GM18951 (cell line): Measurements from ENCODE around the gene COPS3.
"Not testable (repeated sequence)": the region's sequence is repeated elsewhere in the genome, so short reads cannot be mapped to it uniquely, and the experiment has no call there.

Source experiments
- POLR2A ChIP-seq: IDR thresholded peaks from 4 replicates; pipeline ENCODE4 v1.6.1; 2011; ENCODE audit warnings: mild to moderate bottlenecking; ENCODE audit not compliant: insufficient read length, insufficient read depth; ENCODE audit errors: extremely low read depth
- in situ Hi-C: fragments of 300-500 bp; cut with MboI; formaldehyde crosslinking; loops from one replicate; pipeline ENCODE4 v1.12.0; 2022; ENCODE audit warnings: low sequenced_read_pairs, mixed read lengths, inconsistent platforms; ENCODE audit not compliant: unreplicated experiment

The COPS3 gene

DNA sequence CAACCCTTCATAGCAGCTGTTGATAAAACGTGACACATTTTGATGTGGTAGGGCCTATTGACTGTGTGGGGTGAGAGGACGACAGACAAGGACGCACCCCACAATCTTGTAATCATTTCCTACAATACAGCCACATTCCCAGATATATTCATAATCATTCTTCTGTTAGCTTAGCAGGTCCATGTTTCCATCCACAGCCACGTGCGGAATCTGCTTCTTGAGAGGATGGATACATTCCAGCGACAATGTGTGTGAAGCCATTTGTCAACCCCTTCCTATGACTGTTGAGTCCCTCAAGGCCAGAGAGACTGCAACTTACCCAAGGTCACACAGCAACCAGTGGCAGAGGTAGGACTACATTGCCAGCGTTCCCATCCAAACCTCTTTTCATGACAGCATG is 8.7 kb upstream of the COPS3 start:
- in situ Hi-C loops = no loop called here
- TF ChIP-seq POLR2A = no peak

DNA sequence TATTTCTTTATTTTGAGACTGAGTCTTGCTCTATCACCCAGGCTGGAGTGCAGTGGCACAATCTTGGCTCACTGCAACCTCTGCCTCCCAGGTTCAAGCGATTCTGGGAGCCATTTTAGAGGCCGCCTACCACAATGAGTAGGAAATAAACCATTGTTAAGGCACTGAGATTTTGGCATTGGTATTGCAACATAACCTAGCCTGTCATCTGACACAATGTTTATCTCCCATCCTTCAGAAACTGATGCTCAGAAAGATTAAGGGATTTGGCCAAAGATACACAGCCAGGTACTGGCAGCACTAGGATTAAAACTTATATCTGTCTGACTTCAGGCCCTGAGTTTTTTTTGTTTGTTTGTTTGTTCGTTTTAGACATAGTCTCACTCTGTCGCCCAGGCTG is 8.0 kb upstream of the COPS3 start:
- no peak for TF ChIP-seq POLR2A
- in situ Hi-C loops = no loop called here

DNA sequence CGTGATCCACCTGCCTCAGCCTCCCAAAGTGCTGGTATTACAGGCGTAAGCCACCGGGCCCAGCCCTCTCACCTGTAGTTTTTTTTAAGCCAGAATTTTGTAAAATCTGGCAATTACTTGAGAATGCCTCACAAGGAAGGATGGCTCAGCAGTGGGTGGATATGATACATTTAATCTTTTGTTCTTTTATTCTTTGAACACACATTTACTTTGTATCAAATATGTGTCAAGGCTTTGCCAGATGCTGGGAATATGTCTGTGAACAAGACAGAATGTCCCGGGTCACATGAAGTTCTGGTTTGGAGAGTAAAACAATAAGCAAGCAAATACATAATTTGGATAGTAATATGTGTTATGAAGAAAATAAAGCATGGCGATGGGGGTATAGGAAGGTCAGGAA is 4.9 kb upstream of the COPS3 start:
- in situ Hi-C loops = no loop called here
- TF ChIP-seq POLR2A = no peak

DNA sequence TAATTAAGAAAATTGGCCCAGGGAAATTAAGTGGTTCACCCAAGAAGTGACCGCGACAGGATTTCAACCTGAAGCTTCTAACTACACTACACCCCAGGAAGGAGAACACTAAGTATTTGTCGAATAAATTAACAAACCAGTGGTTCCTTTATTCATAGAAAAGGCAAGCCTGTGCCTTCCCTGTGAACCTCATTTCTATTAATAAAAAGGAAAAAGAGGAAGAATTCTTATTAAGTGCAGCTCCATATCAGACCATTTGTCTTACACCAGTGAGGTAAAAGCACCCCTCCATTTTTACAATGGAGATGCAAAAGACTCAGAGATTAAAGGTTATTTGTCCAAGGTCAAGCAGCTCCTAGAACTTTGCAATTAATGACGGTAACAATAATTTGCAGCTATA is 1.7 kb downstream of the COPS3 start:
- no peak for TF ChIP-seq POLR2A
- in situ Hi-C loops = no loop called here

DNA sequence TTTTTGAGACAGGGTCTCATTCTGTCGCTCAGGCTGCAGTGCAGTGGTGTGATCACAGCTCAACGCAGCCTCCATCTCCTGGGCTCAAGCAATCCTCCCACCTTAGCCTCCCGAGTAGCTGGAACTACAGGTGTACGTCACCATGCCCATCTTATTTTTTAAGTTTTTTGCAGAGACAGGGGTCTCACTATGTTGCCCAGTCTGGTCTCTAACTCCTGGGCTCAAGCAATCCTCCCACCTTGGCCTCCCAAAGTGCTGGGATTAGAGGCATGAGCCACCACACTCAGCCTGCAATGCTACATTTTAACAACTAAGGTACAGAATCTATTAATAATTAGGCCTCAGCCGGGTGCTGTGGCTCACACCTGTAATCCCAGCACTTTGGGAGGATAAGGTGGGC is 3.6 kb downstream of the COPS3 start:
- in situ Hi-C loops = not testable (repeated sequence)

DNA sequence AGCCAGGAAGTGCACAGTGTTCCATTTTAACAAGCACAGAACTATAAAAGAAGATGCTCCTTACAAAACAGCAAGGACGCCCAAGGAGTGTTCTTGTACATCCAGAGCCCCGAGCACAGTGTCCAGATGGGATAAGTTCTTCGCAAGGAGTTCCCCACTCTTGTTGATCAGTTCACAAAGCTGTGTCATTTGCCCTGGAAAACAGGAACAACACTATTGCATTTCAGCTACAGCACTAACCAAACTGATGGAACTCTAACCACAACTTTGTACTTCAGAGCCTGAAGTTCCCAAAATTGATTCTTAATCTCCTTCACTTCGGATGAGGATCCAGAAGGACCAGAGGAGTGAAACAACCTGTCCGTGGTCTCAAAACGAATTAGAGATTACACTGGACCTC is 5.1 kb downstream of the COPS3 start:
- in situ Hi-C loops = no loop called here
- no peak for TF ChIP-seq POLR2A

DNA sequence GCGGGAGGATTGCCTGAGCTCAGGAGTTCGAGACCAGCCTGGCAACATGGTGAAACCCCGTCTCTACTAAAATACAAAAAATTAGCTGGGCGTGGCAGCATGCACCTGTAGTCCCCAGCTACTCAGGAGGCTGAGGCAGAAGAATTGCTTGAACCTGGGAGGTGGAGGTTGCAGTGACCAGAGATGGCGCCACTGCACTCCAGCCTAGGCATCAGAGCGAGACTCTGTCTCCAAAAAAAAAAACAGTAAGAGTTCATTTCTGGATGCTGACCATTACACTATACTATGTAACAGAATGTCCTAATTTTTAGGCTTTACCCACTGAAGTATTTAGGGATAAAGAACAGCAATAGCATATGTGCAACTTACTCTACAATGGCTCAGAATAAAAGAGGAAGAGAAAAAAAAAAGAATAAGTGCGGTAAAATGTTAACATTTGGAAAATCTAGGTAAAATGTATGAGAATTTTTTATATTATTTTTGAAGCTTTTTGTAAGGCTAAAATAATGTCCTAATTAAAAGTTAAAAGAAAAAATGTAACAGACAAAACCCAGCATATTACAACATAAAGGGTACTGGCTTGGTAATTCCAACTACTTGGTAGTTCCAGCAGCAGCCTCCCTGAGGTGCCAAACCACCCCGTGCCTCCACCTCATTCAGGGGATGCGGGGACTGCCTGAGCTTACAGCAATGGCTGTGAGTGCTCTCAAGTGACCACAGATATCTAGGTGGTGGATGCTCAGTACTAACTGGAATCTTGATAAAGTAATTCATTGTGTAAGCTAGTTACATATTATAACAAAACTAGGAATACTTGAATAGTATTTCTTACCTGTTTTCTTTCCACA is 10.9 kb downstream of the COPS3 start:
- in situ Hi-C loops = no loop called here
- TF ChIP-seq POLR2A = no peak

DNA sequence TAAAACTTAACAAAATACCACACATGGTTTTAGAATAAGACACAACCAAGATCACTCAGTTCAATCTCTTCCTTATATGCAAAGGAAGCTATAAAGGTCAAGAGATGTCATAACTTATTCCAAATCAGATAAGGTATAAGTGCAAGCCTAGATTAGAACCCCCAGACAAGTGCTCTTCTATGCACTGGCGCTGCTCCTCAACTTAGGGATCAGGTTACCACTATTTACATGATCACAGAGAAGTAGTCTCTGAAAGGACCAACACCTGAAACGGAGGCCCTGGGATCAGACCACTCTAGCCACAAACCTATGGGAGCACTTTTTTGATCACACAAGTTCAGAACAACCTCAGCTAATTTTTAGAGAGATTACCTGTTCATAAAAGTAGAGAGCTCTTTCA is 16.6 kb downstream of the COPS3 start:
- no peak for TF ChIP-seq POLR2A
- in situ Hi-C loops = no loop called here

DNA sequence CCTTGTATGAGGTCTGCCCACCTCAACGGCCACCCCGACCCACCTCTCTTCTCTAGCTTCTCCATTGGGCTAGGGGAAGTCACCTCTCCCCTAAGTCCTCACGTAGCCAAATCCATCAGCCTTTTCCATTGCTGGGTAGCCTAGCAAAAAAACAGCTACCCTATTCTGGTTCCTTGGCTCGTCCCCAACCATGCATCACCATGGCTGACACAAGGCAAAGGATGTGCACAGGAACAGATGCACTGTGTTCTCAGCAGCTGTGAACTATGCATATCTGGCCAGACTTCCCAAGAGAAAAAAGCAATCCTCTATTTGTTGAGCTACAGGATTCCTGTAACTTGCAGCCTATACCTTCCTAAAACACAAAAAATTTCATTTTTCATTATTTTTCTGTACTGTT is 22.0 kb downstream of the COPS3 start:
- TF ChIP-seq POLR2A = no peak
- in situ Hi-C loops = no loop called here

DNA sequence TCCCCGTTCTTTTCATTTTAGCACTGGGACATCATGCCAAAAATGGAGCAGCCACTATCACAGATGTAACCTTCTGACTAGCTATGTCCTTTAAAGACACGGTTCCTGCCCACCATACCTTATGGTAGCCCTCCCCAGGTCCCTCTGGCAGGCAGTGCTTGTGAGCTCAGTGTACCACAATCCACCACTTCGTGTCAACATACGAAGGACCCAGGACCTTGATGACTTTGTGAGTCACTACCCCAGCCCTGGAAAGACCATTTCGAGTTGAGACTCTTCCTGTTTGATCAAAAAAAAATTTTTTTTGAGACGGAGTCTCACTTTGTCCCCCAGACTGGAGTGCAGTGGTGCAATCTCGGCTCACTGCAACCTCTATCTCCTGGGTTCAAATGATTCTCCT is 23.0 kb downstream of the COPS3 start:
- in situ Hi-C loops = no loop called here
- no peak for TF ChIP-seq POLR2A

DNA sequence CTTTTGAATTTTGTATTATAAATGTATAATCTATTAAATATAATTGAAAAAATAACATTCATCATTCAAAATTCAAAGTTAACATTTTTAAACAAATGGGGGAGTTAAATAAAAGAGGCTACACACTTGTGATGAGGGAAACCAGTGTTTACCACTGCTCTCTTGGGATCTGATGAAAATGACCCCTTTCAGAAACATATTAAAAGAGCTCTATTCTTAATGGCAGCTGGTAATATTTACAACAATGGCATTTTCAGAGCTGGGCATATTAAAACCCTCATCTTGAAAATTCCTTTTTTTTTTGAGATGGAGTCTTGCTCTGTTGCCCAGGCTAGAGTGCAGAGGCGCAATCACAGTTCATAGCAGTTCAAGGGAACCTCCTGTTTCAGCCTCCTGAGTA is 24.7 kb downstream of the COPS3 start:
- no peak for TF ChIP-seq POLR2A
- in situ Hi-C loops = no loop called here

DNA sequence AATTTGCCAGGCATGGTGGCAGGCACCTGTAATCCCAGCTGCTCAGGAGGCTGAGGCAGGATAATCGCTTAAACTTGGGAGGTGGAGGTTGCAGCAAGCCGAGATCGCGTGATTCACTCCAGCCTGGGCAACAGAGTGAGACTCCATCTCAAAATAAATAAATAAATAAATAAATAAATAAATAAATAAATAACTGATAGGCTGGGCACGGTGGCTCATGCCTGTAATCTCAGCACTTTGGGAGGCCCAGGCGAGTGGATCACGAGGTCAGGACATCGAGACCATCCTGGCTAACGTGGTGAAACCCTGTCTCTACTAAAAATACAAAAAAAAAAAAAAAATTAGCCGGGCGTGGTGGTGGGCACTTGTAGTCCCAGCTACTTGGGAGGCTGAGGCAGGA is 25.4 kb downstream of the COPS3 start:
- in situ Hi-C loops = not testable (repeated sequence)

DNA sequence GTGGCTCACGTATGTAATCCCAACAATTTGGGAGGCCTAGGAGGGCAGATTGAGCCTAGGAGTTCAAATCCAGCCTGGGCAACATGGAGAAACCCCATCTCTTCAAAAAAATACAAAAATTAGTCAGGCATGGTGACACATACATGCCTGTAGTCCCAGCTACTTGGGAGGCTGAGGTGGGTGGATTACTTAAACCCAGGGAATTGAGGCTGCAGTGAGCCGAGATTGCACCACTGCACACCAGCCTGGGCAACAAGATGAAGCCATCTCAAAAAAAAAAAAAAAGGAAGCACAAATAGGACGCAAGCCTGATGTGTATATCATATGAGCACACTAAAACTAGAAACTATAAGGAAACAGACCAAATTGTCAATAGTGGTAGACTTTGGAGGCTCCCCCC is 27.0 kb downstream of the COPS3 start:
- in situ Hi-C loops = no loop called here
- TF ChIP-seq POLR2A = no peak

DNA sequence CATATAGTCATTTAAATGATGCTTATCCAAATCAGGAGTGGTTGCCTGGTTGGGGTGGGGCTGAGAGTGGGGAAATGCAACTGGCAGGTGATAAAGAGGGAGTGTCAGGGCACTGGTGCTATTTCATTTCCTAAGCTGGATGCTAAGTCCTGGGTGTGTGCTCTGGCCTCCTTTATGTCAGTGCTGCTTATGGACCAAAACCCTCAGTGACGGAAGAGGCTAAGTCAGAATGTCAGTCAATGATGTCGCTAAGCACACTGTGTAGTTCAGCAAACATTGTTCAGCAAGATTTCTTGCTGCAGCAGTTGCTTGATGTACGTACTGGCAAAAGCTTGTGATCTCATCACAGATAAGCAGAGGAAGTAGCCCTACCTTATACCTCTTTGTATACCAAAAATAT is 27.6 kb downstream of the COPS3 start:
- in situ Hi-C loops = no loop called here

DNA sequence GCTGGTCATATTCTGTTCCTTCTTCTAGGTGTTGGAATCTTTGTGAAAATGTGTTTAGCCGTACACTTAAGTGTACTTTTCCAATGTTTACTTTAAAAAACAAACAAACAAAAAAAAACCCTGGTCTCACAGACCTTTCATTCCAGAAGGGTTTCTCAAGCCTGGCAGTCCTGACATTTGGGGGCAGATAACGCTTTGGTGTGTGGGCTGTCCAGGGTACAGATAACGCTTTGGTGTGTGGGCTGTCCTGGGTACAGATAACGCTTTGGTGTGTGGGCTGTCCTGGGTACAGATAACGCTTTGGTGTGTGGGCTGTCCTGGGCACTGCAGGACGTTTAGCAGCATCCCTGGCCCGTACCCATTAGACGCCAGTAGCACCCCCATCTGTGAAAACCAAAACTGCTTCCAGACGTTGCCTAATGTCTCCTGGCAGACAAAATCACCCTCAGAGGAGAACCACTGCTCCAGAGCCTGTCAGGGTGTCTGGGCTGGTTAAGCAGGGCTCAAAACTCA is 28.8 kb downstream of the COPS3 start:
- in situ Hi-C loops = no loop called here
- no peak for TF ChIP-seq POLR2A

More for the DNA sequence above, 27.6 kb downstream of the COPS3 start:
- TF ChIP-seq POLR2A = no peak
